ENCODE measurements around the gene RFX4.

The RFX4 gene

DNA sequence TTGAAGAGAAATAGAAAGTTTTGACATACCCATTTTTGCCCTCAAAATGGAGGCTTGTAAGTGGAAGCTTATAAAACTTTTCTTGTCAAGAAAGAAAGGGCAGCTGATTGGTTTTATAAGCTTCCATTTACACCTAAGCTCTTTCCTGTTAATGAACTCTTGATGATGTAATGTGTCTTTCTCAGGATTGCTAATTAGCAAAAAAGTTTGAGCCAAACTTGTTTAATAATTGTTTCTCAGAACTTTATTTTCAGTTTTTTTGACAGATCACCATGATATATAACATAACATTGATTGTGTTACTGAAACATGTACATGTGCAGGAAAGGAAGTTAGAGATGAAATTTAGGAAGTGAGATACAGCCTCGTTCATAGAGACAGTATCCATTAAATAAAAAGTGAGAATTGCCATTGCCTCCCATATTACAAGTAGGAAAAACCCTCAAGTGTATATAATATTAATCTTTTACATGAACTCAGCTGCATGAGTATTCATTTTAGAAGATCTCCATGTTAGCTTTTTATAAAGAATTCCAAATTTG is 218.4 kb downstream of the RFX4 start:
- no peak for DNase-seq (ENCODE audit: low spot score)
- no peak for FAIRE-seq

GRCh38 chr12:106801830-106802533 is 219.2 kb downstream of the RFX4 start:
- FAIRE-seq (no peak), DNase-seq (ENCODE audit: low spot score) (no peak)

DNA sequence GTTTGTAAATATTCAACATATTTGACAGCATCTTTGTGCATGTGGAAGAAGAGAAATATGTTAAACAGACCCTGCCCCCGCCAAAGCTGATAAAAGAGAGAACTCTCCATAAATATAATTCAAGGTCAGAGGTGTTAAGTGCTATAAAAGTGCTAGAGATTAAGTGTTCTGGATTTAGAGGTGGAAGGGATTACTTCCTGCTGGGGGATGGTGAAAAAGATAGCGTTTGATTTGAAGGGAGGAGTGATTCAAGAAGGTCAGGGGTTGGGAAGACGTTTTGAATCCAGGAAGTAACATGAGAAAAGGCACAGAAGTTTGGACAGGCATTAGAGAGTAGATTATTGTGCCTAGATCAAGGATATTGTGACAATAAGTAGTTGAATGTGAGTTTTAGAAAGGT is 221.9 kb downstream of the RFX4 start:
- no peak for DNase-seq (ENCODE audit: low spot score)
- FAIRE-seq, result no peak
